ENCODE measurements around the gene KRTAP10-3. TPM values are rescaled to one million over a fixed set of nuclear protein-coding genes. Genes with fewer than 3 reads are reported as not detected.
"Not testable (repeated sequence)": the region's sequence is repeated elsewhere in the genome, so short reads cannot be mapped to it uniquely, and the experiment has no call there.

The KRTAP10-3 gene
- total RNA-seq, 1 experiment from 2014 or later: not detected

DNA sequence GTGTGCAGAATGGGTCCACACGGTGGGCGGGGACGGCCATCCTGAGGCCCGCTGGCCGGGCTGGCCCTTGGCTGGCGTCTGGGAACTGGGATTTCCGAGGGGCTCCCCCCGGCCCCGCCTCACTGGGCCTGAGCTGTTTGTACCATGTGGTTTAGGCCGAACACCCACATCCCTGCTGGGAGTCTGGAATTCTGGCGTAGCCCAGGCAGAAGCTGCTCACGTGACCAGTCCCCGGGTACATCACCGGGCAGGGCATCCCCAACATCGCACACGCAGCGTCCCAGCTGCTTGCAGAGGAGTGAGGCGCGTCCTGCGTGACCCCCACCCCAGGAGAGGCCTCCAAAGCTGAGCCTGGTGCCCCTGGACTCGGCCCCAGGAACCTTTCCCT is 43.9 kb upstream of the KRTAP10-3 start:
- intact Hi-C loops (cut with micrococcal nuclease; ENCODE audit: unreplicated experiment): no loop called here
- H3K9me3 Mint-ChIP-seq (ENCODE audit: low read depth, unreplicated experiment): no peaks in the 10 kb centered on the region
- H3K4me3 Mint-ChIP-seq (ENCODE audit: low read depth, unreplicated experiment): no peak overlapping the region
- H3K27ac Mint-ChIP-seq (ENCODE audit: unreplicated experiment): no peak overlapping the region
- no peak for DNase-seq
- H3K27me3 Mint-ChIP-seq (ENCODE audit: unreplicated experiment): peaks cover 82% of the 10 kb centered on the region
- no TSS peak for BruUV-seq (replicated peaks)
- no peaks in the 10 kb centered on the region for H3K36me3 Mint-ChIP-seq (ENCODE audit: insufficient read depth, unreplicated experiment)
- no peaks in the 10 kb centered on the region for H3K4me1 Mint-ChIP-seq (ENCODE audit: low read depth, unreplicated experiment)
- CTCF ChIA-PET: no interaction called here
- TF ChIP-seq, protein P1, sequence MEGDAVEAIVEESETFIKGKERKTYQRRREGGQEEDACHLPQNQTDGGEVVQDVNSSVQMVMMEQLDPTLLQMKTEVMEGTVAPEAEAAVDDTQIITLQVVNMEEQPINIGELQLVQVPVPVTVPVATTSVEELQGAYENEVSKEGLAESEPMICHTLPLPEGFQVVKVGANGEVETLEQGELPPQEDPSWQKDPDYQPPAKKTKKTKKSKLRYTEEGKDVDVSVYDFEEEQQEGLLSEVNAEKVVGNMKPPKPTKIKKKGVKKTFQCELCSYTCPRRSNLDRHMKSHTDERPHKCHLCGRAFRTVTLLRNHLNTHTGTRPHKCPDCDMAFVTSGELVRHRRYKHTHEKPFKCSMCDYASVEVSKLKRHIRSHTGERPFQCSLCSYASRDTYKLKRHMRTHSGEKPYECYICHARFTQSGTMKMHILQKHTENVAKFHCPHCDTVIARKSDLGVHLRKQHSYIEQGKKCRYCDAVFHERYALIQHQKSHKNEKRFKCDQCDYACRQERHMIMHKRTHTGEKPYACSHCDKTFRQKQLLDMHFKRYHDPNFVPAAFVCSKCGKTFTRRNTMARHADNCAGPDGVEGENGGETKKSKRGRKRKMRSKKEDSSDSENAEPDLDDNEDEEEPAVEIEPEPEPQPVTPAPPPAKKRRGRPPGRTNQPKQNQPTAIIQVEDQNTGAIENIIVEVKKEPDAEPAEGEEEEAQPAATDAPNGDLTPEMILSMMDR (IDR thresholded peaks at IDR 0.05; ENCODE audit: unreplicated experiment): no peak

DNA sequence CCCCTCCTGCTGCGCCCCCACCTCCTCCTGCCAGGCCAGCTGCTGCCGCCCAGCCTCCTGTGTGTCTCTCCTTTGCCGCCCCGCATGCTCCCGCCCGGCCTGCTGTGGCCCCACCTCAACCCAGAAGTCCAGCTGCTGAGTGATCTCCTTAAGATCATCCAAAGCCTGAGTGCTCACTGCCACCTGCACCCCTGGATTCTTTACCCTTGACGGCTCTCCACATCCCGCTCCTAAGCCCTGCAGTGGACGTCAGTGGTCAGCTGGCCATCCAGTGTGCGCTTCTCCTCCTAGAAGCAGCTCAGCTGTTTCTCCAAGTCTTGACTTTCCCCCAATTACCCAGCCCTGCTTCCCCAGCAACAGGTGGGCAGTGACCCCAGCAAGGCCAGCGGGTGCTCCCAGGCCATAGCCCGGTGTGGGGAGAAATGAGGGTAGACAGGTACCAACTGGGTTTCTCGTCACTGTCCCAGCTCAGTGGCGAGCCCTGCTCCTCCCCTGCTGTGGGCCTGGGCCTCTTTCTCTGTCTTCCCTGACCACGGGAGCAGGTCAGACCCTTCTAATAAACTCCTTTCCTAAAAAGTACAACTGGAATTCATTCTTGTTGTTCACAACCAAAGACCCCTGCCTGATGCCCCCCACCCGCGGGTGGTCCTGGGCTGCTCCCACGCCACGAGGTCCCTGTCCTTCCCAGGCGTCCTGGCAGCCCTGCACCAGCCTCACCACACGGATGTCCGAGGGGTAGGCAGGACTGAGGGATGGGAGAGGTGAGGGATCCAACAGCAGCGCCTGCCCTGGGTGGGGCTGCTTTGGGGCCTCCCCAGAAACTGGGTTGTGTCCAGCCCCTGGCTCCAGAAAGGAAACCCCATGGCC is 43.2 kb upstream of the KRTAP10-3 start:
- CTCF ChIA-PET: no interaction called here
- TF ChIP-seq, protein P1 (IDR thresholded peaks at IDR 0.05; ENCODE audit: unreplicated experiment): no peak
- Mint-ChIP-seq H3K4me1 (ENCODE audit: low read depth, unreplicated experiment) (no peaks in the 10 kb centered on the region), H3K36me3 (ENCODE audit: insufficient read depth, unreplicated experiment) (no peaks in the 10 kb centered on the region), H3K4me3 (ENCODE audit: low read depth, unreplicated experiment) (no peak overlapping the region), H3K27me3 (ENCODE audit: unreplicated experiment) (peaks cover 82% of the 10 kb centered on the region), H3K27ac (ENCODE audit: unreplicated experiment) (no peak overlapping the region), H3K9me3 (ENCODE audit: low read depth, unreplicated experiment) (no peaks in the 10 kb centered on the region)
- intact Hi-C loops (cut with micrococcal nuclease; ENCODE audit: unreplicated experiment): no loop called here
- no peak for DNase-seq
- no TSS peak for BruUV-seq (replicated peaks)

DNA sequence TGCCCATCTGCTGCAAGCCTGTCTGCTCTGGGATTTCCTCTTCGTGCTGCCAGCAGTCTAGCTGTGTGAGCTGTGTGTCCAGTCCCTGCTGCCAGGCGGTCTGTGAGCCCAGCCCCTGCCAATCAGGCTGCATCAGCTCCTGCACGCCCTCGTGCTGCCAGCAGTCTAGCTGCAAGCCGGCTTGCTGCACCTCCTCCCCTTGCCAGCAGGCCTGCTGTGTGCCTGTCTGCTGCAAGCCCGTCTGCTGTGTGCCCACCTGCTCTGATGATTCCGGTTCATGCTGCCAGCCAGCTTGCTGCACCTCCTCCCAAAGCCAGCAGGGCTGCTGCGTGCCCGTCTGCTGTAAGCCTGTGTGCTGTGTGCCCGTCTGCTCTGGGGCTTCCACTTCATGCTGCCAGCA is 42.5 kb upstream of the KRTAP10-3 start:
- H3K27me3 Mint-ChIP-seq (ENCODE audit: unreplicated experiment): peaks cover 80% of the 10 kb centered on the region
- H3K36me3 Mint-ChIP-seq (ENCODE audit: insufficient read depth, unreplicated experiment); H3K9me3 Mint-ChIP-seq (ENCODE audit: low read depth, unreplicated experiment); H3K4me3 Mint-ChIP-seq (ENCODE audit: low read depth, unreplicated experiment); DNase-seq; H3K27ac Mint-ChIP-seq (ENCODE audit: unreplicated experiment); H3K4me1 Mint-ChIP-seq (ENCODE audit: low read depth, unreplicated experiment); BruUV-seq (replicated peaks); intact Hi-C loops (cut with micrococcal nuclease; ENCODE audit: unreplicated experiment); CTCF ChIA-PET: not testable (repeated sequence)

DNA sequence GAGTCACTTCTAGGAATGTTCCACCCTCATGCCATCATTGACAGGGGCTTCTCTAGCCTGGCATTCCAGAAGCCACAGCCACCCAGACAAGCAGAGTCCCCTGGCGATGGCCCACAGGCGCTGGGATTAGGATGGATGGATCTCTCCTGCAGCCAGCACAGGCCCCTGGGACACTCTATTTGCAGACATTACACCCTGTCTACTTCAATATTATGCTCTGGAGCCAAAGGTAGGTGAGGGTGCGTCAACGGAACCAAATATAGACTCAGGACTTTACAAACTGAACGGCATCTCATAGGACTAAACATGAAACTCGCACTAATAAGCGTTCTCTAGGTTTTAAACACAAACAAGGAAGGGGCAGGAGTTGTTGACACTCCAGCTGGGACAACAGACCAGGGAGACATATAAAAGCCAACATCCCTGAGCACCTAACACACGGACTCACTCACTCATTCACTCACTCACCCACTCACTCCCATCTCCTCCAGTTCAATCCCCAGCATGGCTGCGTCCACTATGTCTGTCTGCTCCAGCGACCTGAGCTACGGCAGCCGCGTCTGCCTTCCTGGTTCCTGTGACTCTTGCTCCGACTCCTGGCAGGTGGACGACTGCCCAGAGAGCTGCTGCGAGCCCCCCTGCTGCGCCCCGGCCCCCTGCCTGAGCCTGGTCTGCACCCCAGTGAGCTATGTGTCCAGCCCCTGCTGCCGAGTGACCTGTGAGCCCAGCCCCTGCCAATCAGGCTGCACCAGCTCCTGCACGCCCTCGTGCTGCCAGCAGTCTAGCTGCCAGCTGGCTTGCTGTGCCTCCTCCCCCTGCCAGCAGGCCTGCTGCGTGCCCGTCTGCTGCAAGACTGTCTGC is 41.8 kb upstream of the KRTAP10-3 start, which contains the start of gene KRTAP10-7:
TSS of gene KRTAP10-7 (plus strand) at position 480 of the 861 bp plus-strand sequence. CDS start at position 505, 25 bp downstream.
- DNase-seq; BruUV-seq (replicated peaks); CTCF ChIA-PET; intact Hi-C loops (cut with micrococcal nuclease; ENCODE audit: unreplicated experiment); H3K27ac Mint-ChIP-seq (ENCODE audit: unreplicated experiment); H3K36me3 Mint-ChIP-seq (ENCODE audit: insufficient read depth, unreplicated experiment); H3K4me3 Mint-ChIP-seq (ENCODE audit: low read depth, unreplicated experiment); H3K9me3 Mint-ChIP-seq (ENCODE audit: low read depth, unreplicated experiment); H3K4me1 Mint-ChIP-seq (ENCODE audit: low read depth, unreplicated experiment): not testable (repeated sequence)
- H3K27me3 Mint-ChIP-seq (ENCODE audit: unreplicated experiment): peaks cover 81% of the 10 kb centered on the region

DNA sequence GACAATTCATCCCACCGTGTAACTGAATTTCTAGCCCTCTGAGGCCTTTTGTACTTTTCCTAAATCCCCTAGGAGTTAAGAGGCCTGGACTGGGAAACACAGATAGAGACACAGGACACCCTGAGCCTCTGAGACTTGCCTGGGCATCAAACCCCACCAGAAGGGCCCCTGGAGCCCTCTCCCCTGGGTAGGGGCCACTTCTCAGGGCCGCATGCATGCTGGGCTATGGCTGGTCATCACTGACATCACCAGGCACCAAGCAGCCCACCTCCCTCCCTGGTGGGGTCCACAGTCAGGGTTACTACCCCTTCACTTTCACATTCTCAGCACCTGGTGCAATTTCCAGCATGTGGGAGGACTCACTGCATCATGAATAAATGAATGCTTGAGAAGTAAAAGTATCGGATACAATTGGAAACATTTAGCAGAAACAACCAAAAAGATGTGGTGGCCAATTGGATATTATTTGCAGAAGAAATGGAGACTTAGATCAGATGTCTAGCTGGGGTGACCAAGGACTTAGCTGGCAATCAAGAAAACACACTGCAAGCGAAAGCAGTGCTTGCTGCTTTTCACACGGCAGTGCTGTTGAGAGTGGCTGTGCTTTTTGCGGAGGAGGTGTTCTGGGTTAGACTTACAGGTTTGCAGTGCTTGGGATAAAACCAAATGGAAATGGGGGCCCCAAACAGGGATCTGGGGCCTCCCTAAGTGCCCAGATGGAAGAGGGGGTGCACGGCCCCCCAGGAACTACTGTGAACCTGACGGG is 40.9 kb upstream of the KRTAP10-3 start:
- Mint-ChIP-seq H3K27ac (ENCODE audit: unreplicated experiment) (no peak overlapping the region), H3K4me3 (ENCODE audit: low read depth, unreplicated experiment) (no peak overlapping the region), H3K27me3 (ENCODE audit: unreplicated experiment) (peaks cover 81% of the 10 kb centered on the region), H3K4me1 (ENCODE audit: low read depth, unreplicated experiment) (no peaks in the 10 kb centered on the region), H3K36me3 (ENCODE audit: insufficient read depth, unreplicated experiment) (no peaks in the 10 kb centered on the region), H3K9me3 (ENCODE audit: low read depth, unreplicated experiment) (no peaks in the 10 kb centered on the region)
- intact Hi-C loops (cut with micrococcal nuclease; ENCODE audit: unreplicated experiment): no loop called here
- no peak for DNase-seq
- TF ChIP-seq, protein P1 (IDR thresholded peaks at IDR 0.05; ENCODE audit: unreplicated experiment): no peak
- no TSS peak for BruUV-seq (replicated peaks)
- CTCF ChIA-PET: no interaction called here

Measured in Calu3 (cell line).